ENCODE results near the gene CTNNA3. TPM values are rescaled to one million over a fixed set of nuclear protein-coding genes. Genes with fewer than 3 reads are reported as not detected.
A peak's percentile ranks its signal among the peaks of the same experiment; 100 is the strongest.

Gene CTNNA3
- total RNA-seq, 1 experiment from 2014 or later = 0.06 TPM

GRCh38 chr10:66234872-66235271 is 1461.1 kb downstream of the CTNNA3 start:
- DNase-seq (ENCODE audit: low read depth) = no peak

GRCh38 chr10:66228887-66229286 is 1467.1 kb downstream of the CTNNA3 start:
- no peak for DNase-seq (ENCODE audit: low read depth)

- DNase-seq (ENCODE audit: low read depth) = no peak
Measured at GRCh38 chr10:66223656-66224055, 1472.3 kb downstream of the CTNNA3 start.

- no peak for DNase-seq (ENCODE audit: low read depth)
Measured at GRCh38 chr10:66222462-66223046, 1473.4 kb downstream of the CTNNA3 start.

- DNase-seq (ENCODE audit: low read depth) = no peak
Measured at GRCh38 chr10:66218981-66219587, 1476.9 kb downstream of the CTNNA3 start.

GRCh38 chr10:66218289-66218688 is 1477.7 kb downstream of the CTNNA3 start:
- DNase-seq (ENCODE audit: low read depth) = no peak

- no peak for DNase-seq (ENCODE audit: low read depth)
Measured at GRCh38 chr10:66215920-66216319, 1480.1 kb downstream of the CTNNA3 start.

GRCh38 chr10:66214721-66215404 is 1481.1 kb downstream of the CTNNA3 start:
- peak; percentile 30 for DNase-seq (ENCODE audit: low read depth)

GRCh38 chr10:66209025-66209424 is 1487.0 kb downstream of the CTNNA3 start:
- no peak for DNase-seq (ENCODE audit: low read depth)

GRCh38 chr10:66204838-66205237 is 1491.2 kb downstream of the CTNNA3 start:
- DNase-seq (ENCODE audit: low read depth) = no peak

- DNase-seq (ENCODE audit: low read depth) = no peak
Measured at GRCh38 chr10:66202101-66202500, 1493.9 kb downstream of the CTNNA3 start.

- no peak for DNase-seq (ENCODE audit: low read depth)
Measured at GRCh38 chr10:66192162-66192831, 1503.7 kb downstream of the CTNNA3 start.

GRCh38 chr10:66190413-66190812 is 1505.6 kb downstream of the CTNNA3 start:
- no peak for DNase-seq (ENCODE audit: low read depth)

- DNase-seq (ENCODE audit: low read depth) = no peak
Measured at GRCh38 chr10:66189271-66189670, 1506.7 kb downstream of the CTNNA3 start.

- peak; percentile 13 for DNase-seq (ENCODE audit: low read depth)
Measured at GRCh38 chr10:66187053-66187733, 1508.8 kb downstream of the CTNNA3 start.

- DNase-seq (ENCODE audit: low read depth) = no peak
Measured at GRCh38 chr10:66183028-66183427, 1513.0 kb downstream of the CTNNA3 start.

GRCh38 chr10:66180581-66181318 is 1515.2 kb downstream of the CTNNA3 start:
- DNase-seq (ENCODE audit: low read depth) = peak; percentile 50

- DNase-seq (ENCODE audit: low read depth) = no peak
Measured at GRCh38 chr10:66180021-66180420, 1516.0 kb downstream of the CTNNA3 start.

GRCh38 chr10:66176772-66177171 is 1519.2 kb downstream of the CTNNA3 start:
- DNase-seq (ENCODE audit: low read depth) = peak; percentile 1

GRCh38 chr10:66167816-66168215 is 1528.2 kb downstream of the CTNNA3 start:
- peak; percentile 45 for DNase-seq (ENCODE audit: low read depth)

- DNase-seq (ENCODE audit: low read depth) = no peak
Measured at GRCh38 chr10:66162560-66163143, 1533.3 kb downstream of the CTNNA3 start.
